Inflammatory macrophage (primary cell): ENCODE measurements around the gene ITGAD.
A peak's percentile ranks its signal among the peaks of the same experiment; 100 is the strongest.

Experiments
- DNase-seq, 2 donors: peaks; one replicate each; pipeline ENCODE4 v3.0.0-alpha.2; 2020 to 2022

ITGAD gene

DNA sequence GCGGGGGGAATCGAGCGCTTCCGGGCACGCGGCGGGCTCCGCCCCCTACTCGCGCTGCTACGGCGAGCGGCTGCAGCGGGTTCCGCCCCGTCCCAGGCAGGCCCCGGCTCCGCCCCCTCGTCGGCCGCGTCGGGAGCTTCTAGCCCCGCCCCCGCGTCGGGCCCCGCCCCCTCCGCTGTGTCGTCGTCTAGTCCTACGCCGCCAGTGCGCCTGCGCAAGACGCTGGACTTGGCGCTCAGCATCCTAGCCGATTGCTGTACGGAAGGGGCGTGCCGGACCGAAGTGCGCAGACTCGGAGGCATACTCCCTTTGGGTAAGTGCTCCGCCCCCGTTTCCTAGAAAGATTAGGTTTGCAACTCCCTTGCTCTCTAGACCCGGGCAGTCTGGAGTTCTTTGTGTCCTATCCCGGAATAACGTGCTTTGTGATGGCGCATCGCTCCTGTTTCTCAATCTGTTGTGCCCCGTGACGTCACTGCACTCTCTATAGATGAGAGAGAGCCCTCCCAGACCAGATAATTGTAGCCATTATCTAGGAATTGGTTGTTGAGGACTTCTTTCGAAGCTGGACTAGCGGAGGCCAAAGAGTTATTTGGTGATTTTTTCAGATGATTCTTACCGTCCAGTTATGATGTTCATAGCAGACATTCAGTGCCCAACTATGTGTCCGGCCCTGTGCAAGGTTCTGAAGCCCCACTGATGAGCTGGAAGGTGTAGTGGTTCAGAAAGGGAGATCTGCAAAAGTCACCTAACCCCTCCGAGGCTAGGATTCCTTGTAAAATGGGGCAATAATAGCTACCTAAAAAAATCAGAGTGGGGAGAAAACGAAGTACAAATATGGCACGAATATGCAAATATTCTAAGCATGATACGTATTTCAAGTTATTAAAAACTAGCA is 66.8 kb downstream of the ITGAD start:
- peak; percentile 100 for DNase-seq

DNA sequence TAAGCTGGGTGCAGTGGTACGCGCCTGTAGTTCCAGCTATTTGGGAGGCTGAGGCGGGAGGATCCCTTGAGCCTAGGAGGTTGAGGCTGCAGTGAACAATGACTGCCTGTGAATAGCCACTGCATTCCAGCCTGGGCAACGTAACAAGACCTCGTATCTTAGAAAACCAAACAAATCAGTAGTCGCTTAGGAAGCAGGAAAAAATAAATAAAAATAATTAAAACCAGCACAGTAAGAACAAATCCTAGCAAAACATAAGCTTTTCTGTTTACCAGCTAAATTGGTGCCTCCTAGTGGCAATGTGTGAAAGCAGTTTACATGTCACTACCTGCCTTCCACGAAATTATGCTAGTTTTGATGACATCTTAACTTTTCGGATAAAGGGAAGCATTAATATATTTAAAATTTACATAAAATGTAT is 67.5 kb downstream of the ITGAD start:
- DNase-seq = peak; percentile 15 to 40

DNA sequence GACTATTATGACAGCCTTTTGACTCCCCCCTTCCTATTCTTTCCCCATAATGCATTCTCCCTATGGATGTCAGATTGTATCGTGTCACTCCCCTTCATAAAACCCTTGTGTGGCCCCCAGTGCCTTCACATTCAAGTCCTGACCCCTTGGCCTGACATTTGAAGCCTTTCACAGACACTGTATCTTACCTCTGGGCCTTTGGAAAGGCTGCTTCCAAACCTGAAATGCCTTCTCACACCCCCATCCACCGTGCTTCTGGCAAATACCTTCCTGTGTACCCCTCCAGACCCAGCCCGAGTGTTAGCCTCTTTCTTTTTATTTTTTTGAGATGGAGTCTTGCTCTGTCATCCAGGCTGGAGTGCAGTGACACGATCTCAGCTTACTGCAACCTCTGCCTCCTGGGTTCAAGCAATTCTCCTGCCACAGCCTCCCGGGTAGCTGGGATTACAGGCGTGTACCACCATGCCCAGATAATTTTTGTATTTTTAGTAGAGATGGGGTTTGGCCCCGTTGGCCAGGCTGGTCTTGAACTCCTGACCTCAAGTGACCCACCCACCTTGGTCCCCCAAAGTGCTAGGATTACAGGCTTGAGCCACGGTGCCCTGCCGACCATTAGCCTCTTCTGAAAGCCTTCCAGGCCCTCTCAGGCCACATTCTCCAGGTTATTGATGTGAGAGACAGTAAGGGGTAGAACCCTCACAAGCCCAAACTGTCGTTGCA is 68.2 kb downstream of the ITGAD start:
- DNase-seq = no peak

DNA sequence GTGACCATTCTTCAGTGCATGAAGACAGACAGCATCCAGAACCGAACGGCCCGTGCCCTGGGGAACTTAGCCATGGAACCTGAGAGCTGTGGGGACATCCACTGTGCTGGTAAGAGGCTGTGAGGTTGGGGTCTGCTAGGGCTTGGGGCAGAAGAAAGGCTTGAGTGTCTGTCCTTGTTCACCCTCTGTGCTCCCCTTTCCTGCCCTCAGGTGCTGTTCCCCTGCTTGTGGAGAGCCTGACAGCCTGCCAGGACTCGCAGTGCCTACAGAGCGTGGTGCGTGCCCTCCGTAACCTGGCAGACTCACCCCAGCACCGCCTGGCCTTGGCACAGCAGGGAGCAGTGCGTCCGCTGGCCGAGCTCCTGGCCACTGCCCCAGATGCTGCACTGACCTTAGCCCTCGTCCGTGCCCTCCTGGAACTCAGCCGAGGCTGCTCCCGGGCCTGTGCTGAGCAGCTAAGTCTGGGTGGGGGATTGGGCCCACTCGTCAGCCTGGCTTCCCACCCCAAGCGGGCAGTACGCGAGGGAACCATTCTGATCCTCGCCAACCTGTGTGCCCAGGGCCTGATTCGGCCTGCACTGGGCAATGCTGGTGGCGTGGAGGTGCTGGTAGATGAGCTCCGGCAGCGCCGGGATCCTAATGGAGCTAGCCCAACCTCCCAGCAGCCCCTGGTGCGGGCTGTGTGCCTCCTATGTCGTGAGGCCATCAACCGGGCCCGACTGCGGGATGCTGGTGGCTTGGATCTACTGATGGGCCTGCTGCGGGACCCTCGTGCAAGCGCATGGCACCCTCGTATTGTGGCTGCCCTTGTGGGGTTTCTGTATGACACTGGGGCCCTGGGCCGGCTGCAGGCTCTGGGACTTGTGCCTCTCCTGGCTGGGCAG is 69.0 kb downstream of the ITGAD start:
- DNase-seq = no peak

DNA sequence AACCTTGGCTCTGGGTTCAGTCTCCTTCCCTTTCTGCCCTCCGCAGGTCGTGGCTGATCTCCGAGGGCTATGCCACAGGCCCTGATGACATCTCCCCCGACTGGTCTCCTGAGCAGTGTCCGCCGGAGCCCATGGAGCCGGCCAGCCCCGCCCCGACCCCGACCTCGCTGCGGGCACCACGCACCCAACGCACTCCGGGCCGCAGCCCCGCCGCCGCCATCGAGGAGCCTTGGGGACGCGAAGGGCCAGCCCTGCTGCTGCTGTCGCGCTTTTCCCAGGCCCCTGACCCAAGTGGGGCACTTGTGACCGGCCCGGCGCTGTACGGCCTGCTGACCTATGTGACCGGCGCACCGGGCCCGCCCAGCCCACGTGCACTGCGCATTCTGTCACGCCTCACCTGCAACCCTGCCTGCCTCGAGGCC is 71.2 kb downstream of the ITGAD start:
- DNase-seq = no peak

DNA sequence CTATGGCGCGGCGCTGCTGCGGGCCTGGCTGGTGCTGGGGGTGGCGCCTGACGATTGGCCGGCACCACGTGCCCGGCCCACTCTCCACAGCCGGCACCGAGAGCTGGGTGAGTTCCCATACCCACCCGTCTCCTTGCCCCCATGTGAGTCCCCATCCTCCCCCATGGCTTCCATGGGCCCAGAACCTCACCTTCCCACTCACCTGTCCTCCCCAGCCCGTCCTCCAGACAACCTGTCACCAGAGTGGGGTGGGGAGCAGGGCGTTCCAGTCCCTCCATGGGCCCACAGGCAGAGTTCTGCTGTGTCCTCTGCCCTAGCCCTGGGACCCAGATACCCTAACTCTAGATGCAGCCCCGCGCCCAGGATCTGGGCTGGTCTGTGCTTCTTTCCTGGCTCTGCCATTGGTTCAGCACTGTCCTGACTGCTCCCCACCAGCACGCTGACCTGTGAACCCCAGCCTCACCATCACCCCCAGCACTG is 71.7 kb downstream of the ITGAD start:
- no peak for DNase-seq

DNA sequence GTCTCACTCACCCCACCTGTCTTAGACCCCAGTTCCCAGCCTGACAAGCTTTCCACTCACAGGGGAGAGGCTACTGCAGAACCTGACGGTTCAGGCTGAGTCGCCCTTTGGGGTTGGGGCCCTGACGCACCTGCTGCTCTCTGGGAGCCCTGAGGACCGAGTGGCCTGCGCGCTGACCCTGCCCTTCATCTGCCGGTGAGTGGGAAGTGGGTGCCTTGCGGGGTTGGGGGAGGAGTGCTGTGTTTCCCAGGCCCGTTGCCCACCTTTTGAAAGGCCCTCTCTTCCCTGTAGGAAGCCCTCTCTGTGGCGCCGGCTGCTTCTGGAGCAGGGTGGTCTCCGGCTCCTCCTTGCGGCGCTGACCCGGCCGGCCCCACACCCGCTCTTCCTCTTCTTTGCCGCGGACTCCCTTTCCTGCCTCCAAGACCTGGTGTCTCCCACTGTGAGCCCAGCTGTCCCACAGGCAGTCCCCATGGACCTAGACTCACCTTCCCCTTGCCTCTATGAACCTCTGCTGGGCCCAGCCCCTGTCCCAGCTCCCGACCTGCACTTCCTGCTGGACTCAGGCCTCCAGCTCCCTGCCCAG is 72.7 kb downstream of the ITGAD start:
- DNase-seq = no peak

DNA sequence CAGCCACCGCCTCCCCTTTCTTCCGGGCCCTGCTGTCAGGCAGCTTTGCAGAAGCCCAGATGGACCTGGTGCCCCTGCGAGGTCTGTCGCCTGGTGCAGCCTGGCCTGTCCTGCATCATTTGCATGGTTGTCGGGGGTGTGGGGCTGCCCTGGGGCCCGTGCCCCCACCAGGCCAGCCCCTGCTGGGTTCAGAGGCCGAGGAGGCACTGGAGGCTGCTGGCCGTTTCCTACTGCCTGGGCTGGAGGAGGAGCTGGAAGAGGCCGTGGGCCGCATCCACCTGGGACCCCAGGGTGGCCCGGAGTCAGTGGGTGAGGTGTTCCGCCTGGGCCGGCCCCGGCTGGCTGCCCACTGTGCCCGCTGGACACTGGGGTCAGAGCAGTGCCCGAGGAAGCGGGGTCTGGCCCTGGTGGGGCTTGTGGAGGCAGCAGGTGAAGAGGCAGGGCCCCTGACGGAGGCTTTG is 73.3 kb downstream of the ITGAD start:
- no peak for DNase-seq

DNA sequence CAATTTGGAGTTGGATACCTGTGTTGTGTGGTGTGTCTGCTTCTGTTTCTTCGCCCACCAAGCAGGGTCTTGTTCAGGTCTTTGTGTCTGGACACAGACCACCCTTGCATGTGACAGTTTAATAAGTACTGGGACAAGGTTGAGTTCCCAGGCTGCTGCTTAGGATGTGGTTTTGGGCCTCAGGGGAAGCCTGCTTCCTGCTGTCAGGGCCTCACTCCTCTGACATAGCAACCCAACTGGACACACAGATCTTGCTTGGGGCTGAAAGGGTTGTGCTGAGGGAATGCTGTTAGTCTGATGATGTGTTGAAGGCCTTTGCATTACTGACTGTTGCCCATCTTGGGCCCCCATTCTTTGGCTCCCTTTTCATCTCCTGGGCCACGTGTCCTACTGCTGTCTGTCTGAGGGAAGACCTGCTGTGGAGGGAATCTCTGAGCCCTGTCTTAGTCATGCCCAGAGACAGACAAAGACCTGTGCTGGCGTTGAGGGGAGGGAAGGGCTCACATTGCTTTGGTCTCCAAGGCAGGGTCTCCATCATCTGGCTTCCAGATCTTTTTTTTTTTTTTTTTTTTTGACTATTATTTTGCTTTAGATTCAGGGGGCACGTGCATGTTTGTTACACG is 74.1 kb downstream of the ITGAD start:
- no peak for DNase-seq

DNA sequence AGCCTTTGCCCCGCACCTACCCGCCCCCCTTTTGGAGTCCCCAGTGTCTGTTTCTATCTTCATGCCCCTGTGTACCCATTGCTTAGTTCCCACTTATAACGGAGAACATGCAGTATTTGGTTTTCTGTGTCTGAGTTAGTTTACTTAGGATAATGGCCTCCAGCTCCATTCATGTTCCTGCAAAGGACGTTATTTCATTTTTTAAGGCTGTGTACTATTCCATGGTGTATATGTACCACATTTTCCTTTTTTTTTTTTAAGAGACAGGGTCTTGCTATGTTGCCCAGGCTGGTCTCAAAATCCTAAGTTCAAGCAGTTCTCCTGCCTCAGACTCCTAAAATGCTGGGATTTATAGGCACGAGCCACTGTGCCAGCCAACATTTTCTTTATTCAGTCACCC is 74.7 kb downstream of the ITGAD start:
- no peak for DNase-seq

DNA sequence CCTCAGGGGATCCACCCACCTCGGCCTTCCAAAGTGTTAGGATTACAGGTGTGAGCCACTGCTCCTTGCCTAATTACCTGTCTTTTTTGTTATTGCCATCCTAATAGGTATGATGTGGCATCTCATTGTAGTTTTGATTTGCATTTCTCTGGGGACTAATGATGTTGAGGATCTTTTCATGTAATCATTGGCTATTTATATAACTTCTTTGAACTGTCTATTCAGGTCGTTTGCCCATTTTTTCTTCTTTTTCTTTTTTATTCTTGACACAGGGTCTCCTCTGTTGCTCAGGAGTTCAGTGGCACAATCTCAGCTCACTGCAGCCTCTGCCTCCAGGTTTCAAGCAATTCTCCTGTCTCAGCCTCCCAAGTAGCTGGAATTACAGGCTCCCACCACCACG is 77.5 kb downstream of the ITGAD start:
- DNase-seq = no peak

DNA sequence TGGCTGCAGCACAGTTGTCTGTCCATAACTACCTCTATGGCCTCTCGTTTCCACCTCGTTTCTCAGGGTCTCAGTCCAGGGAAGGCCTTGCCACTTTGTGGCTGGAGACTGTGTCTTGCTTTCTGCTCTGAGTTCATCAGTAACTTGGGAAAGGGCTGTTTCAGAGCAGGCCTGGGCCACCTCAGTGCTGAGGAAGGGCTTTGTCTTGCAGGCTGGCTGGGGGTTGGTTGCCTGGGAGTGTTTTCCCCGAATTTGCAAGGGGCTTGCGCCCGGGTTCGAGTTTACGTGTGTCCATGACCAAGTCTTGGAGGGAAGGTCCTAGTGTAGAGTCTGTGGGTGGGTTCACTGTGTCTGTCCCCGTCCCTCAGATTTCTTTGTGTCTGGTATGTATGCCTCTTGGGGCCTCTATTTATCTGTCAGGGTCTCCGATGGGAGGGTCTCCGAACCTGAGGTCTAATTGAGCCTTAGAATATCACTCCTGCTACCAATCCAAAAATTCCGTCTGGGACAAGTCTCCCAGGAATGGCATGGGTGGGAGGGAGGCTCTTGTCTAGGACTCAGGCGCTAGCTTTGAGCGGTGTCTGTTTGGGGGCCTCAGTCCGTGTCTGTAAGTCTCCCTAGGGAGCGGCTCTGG is 78.2 kb downstream of the ITGAD start:
- no peak for DNase-seq

DNA sequence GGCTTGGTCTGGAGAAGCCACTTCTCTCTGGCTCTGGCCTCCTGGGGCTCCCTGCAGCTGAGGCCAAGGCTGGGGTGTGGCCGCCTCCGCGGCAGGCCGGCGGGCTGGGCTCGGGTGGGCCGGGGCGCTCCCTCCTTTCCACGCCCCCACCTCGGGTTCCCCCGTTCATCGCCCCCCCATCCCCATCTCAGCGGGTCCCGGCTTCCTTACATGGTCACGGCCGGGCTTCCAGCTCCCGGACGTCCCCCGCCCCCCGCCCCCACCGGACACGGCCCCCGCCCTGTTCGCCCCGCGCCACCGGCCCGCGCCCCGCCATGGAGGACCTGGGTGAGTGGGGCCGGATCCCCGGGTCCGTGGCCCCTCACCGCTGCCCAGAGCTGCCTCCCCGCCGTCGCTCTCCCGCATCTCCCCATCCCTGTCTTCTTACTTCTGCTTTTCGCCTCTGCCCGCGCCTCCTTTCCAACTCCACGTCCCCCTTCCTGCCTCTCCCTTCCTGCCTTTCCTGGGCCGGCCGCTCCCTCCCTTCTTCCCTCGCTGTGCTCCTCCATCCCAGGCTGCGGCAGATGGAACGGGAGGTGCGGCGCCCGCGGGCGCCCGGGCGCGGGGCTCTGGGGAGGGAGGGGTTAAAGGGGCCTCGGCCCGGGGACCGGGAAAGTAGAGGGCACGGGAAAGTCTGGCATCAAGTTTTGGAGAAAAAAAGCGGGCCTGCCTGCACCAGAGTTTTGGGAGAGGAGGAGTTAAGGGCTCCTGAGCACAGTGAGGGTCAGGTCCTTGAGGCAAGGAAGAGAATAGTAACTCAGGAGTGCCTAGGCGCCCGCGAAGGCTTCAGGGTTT is 79.0 kb downstream of the ITGAD start, which contains the start of gene TGFB1I1:
TGFB1I1 (plus strand) TSS at position 278 of the 834 bp plus-strand sequence; CDS start at position 315, 37 bp downstream.
- no peak for DNase-seq

DNA sequence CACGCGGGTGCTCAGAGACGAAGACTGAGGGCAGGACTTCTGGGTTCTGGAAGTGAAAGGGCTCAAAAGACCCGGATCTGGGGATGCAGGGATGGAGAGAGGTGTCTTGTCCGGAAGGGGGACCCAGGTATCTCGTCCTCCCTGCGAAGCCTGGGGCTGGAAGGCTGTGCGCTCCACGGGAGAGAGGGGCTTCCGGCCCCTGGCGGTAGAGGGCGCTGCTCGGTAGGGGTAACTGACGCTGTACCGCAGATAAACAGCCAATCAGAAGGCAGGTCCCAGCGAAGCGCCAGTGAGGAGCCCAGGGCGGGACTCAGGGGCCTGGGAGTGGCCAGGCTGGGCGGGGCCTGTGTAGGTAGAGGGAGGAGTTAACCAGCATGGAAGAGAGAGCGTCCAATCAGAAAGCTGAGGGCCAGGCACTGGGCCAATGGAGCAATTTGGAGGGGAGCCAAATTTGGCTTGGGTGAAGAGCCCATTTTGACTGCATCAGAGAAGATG is 79.6 kb downstream of the ITGAD start:
- peak; percentile 7 to 18 for DNase-seq

DNA sequence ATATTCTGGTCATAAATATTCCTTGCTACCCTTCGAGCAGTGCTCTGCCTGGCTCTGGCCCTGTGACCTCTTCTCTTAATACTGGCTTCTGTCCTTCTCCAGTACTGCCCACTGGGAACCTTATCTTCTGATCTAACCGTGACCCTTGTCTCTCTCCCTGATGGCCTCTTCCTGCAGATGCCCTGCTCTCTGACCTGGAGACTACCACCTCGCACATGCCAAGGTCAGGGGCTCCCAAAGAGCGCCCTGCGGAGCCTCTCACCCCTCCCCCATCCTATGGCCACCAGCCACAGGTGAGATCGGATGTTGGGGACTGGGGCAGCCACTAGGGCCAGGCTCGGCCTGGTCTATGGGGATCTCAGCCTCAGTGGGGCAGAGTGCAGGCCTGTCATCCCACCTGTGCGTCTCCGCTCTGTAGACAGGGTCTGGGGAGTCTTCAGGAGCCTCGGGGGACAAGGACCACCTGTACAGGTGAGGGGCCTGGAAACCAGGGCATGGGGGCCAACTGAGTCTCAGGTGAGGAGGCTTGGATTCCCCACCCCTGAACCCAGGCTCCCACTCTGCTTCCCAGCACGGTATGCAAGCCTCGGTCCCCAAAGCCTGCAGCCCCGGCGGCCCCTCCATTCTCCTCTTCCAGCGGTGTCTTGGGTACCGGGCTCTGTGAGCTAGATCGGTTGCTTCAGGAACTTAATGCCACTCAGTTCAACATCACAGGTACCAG is 80.3 kb downstream of the ITGAD start:
- no peak for DNase-seq

DNA sequence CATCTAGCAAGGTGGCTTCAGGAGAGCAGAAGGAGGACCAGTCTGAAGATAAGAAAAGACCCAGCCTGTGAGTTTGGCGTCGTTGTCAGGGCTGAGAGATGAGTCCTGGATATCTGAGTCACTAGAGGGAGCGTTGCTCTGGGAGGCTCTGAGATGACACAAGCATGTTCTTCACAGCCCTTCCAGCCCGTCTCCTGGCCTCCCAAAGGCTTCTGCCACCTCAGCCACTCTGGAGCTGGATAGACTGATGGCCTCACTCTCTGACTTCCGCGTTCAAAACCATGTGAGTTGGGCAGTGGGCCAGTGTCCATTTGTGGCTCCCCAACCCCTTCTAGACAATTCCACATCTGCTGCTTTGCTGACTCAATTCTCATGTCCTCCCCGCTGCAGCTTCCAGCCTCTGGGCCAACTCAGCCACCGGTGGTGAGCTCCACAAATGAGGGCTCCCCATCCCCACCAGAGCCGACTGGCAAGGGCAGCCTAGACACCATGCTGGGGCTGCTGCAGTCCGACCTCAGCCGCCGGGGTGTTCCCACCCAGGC is 81.1 kb downstream of the ITGAD start:
- DNase-seq = no peak

DNA sequence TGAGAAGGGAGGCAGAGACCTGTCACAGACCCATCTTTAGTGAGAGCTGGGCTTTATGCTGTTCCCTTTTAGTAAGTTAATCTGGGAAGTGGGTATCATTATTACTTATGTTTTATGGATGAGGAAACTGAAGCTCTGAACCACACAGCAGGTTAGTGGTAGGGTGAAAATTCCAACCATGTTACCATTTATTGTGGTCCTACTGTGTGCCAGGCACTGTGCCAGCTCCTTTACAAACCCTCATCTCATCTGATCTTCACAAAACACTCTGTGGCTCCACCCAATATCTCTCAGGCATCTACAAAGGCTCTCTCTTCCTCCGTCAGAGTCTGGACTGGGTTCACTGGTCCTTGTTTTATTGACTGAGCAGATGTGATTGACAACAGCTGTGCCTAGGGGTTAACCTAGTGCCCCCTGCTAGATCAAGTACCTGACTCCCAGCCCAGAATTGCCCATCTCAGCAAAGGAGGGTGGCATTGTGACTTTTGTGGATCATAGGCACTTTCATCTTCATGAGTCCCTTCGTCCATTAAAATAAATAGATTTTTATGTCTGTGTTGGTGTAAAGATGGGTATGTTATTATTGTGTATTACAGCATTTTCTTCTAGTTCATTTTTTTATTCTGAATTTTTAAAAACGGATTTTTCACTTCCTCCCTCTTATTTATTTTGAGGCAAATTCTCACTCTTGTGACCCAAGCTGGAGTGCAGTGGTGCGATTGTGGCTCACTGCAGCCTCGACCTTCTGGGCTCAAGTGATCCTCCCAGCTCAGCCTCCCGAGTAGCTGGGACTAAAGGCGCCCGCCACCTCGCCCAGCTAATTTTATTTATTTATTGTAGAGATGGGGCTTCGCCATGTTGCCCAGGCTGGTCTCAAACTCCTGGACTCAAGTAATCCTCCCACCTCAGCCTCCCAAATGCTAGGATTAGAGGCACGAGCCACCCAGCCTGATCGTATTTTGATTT is 81.9 kb downstream of the ITGAD start:
- DNase-seq = no peak

DNA sequence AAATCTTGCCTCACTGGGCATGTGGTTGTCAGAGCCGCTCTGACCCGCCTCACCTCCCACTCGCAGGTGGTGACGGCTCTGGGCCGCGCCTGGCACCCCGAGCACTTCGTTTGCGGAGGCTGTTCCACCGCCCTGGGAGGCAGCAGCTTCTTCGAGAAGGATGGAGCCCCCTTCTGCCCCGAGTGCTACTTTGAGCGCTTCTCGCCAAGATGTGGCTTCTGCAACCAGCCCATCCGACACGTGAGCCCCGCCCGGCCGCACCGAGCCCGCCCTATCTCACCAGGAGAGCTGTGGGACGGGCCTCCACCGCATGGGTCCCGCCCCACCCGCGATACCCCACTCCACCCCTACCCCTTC is 82.8 kb downstream of the ITGAD start:
- no peak for DNase-seq
